NCI-H2196 (cell line): Measurements from ENCODE around the gene CCDC182.

Source experiments
- DNase-seq: peaks from one replicate; lab custom pipeline; 2025; ENCODE audit not compliant: unreplicated experiment; lab: John Stamatoyannopoulos, UW

Gene CCDC182

GRCh38 chr17:57730026-57730701 lies 14.9 kb downstream of the CCDC182 start:
- DNase-seq, result no peak

- DNase-seq, result no peak
Measured at GRCh38 chr17:57727630-57728175, 17.4 kb downstream of the CCDC182 start.

GRCh38 chr17:57726838-57727237 lies 18.3 kb downstream of the CCDC182 start:
- no peak for DNase-seq

GRCh38 chr17:57726213-57726790 lies 18.8 kb downstream of the CCDC182 start:
- no peak for DNase-seq

- no peak for DNase-seq
Measured at GRCh38 chr17:57724729-57725125, 20.4 kb downstream of the CCDC182 start.

GRCh38 chr17:57724026-57724728 lies 20.9 kb downstream of the CCDC182 start:
- no peak for DNase-seq

- DNase-seq, result no peak
Measured at GRCh38 chr17:57723427-57724025, 21.6 kb downstream of the CCDC182 start.

GRCh38 chr17:57722704-57723043 lies 22.4 kb downstream of the CCDC182 start:
- DNase-seq, result no peak

- no peak for DNase-seq
Measured at GRCh38 chr17:57721967-57722703, 23.0 kb downstream of the CCDC182 start.

GRCh38 chr17:57720386-57721035 lies 24.6 kb downstream of the CCDC182 start:
- no peak for DNase-seq

- DNase-seq, result no peak
Measured at GRCh38 chr17:57718878-57719277, 26.2 kb downstream of the CCDC182 start.

GRCh38 chr17:57715981-57716380 lies 29.1 kb downstream of the CCDC182 start:
- DNase-seq, result no peak

GRCh38 chr17:57714665-57715180 lies 30.4 kb downstream of the CCDC182 start:
- DNase-seq, result peak; percentile 88

GRCh38 chr17:57713140-57713539 lies 32.0 kb downstream of the CCDC182 start:
- no peak for DNase-seq

GRCh38 chr17:57708410-57708809 lies 36.7 kb downstream of the CCDC182 start:
- DNase-seq, result no peak

- peak; percentile 69 for DNase-seq
Measured at GRCh38 chr17:57707892-57708291, 37.2 kb downstream of the CCDC182 start.

GRCh38 chr17:57706761-57707160 lies 38.3 kb downstream of the CCDC182 start:
- DNase-seq, result no peak

GRCh38 chr17:57705921-57706695 lies 39.0 kb downstream of the CCDC182 start:
- DNase-seq, result no peak

GRCh38 chr17:57704448-57704847 lies 40.7 kb downstream of the CCDC182 start:
- no peak for DNase-seq

GRCh38 chr17:57703273-57703672 lies 41.8 kb downstream of the CCDC182 start:
- no peak for DNase-seq
